ENCODE data around the gene DNLZ.
"Not testable (repeated sequence)": the region's sequence is repeated elsewhere in the genome, so short reads cannot be mapped to it uniquely, and the experiment has no call there.

DNLZ gene

DNA sequence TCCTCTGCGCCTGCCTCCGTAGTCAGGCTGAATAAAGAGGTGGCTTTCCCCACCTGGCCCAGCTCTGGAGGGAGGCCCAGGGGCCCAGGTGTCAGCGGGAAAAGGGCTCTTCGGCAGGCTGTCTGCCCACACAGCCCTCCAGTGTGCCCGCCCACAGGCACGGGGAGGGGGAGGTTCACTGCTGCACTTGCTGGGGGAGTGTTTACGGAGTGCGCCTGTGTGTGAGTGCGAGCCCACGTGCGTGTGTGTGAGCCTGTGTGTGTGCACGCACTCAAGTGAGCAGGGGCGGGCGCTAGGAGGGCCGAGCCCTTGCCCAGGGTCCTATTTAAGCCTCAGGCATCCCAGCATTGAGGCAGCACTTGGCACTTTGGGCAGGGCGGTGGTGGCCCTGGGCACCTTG lies 10.9 kb downstream of the DNLZ start:
- TF ChIP-seq, protein P1, sequence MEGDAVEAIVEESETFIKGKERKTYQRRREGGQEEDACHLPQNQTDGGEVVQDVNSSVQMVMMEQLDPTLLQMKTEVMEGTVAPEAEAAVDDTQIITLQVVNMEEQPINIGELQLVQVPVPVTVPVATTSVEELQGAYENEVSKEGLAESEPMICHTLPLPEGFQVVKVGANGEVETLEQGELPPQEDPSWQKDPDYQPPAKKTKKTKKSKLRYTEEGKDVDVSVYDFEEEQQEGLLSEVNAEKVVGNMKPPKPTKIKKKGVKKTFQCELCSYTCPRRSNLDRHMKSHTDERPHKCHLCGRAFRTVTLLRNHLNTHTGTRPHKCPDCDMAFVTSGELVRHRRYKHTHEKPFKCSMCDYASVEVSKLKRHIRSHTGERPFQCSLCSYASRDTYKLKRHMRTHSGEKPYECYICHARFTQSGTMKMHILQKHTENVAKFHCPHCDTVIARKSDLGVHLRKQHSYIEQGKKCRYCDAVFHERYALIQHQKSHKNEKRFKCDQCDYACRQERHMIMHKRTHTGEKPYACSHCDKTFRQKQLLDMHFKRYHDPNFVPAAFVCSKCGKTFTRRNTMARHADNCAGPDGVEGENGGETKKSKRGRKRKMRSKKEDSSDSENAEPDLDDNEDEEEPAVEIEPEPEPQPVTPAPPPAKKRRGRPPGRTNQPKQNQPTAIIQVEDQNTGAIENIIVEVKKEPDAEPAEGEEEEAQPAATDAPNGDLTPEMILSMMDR (IDR thresholded peaks at IDR 0.05; ENCODE audit: insufficient read depth, missing control alignments): no peak
- DNase-seq (ENCODE audit: insufficient read length, low spot score) (no peak), FAIRE-seq (no peak)

DNA sequence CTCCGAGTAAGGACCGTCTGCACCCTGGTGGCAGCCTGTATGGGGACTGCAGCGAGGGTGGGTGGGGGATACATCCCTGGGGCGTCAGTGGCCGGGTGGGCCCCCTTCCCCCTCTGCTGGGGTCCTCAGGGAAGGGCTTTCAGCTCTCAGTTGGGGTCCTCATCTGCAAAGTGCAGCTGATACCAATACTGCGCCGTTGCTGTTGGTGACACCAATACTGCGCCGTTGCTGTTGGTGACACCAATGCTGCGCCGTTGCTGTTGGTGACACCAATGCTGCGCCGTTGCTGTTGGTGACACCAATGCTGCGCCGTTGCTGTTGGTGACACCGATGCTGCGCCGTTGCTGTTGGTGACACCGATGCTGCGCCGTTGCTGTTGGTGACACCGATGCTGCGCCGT lies 11.7 kb downstream of the DNLZ start:
- DNase-seq (ENCODE audit: insufficient read length, low spot score); FAIRE-seq: not testable (repeated sequence)

- FAIRE-seq: no peak
- TF ChIP-seq, protein P1 (IDR thresholded peaks at IDR 0.05; ENCODE audit: insufficient read depth, missing control alignments): no peak
- DNase-seq (ENCODE audit: insufficient read length, low spot score): no peak
Observed at GRCh38 chr9:136351252-136351800, 12.2 kb downstream of the DNLZ start.

GRCh38 chr9:136349546-136349945 lies 14.0 kb downstream of the DNLZ start:
- DNase-seq (ENCODE audit: insufficient read length, low spot score): no peak
- no peak for FAIRE-seq
- TF ChIP-seq, protein P1 (IDR thresholded peaks at IDR 0.05; ENCODE audit: insufficient read depth, missing control alignments): no peak

DNA sequence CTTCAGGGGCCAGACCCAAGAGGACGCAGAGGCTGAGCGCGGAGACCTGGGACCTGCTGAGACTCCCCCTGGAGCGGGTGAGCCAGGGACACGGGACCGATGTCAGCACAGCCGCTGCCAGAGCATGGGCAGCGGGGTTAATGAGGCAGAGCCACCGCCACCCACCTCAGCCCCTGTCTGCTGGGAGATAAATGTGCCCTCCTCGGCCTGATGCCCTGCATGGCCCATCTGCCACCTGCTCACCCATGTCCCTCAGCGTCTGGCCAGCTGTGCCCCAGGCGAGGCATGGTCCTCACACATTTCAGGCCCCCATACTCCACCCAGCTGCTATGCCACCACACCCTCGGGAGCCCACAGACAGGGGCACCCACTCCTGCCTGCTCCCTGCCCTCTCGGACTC lies 14.9 kb downstream of the DNLZ start:
- TF ChIP-seq, protein P1 (IDR thresholded peaks at IDR 0.05; ENCODE audit: insufficient read depth, missing control alignments): no peak
- no peak for FAIRE-seq
- DNase-seq (ENCODE audit: insufficient read length, low spot score): no peak

DNA sequence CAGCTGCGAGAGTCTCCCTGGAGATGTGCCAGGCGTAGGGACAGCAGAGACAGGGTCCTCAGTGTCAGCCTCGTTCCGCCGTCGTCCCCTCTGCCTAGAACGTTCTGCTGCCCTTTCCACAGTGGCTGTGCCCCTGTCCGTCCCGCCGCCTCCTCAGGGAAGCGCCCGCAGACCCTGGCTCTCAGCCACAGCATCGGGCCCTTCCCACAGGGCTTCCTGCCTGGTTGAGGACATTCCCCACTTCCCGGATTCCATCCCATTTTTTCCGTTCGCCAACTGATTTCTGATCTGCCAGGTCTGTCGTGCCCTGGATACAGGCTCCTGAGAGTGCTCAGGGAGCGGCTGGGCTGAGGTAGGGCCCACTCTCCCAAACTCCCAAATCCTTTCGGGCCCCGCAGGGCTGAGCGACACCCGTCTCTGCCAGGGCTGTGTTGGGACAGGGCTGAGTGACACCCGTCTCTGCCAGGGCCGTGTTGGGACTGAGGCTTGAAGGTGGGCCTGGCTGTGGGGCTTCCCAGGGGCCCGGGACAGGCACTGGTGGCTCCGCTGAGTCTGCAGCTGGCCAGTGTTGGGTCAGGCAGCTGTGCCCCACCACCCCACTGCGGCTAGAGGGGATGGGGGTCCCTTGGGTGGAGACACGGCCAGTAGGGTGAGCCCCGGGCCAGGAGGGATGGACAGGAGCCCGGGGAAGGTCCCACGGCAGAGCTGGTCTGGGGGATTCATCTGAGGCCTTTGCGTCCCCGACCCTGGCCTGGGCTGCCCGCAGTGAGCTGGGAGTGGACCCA lies 15.9 kb downstream of the DNLZ start:
- no peak for DNase-seq (ENCODE audit: insufficient read length, low spot score)
- FAIRE-seq: no peak
- TF ChIP-seq, protein P1 (IDR thresholded peaks at IDR 0.05; ENCODE audit: insufficient read depth, missing control alignments): no peak

- DNase-seq (ENCODE audit: insufficient read length, low spot score): no peak
- TF ChIP-seq, protein P1 (IDR thresholded peaks at IDR 0.05; ENCODE audit: insufficient read depth, missing control alignments): no peak
- FAIRE-seq: no peak
Observed at GRCh38 chr9:136346927-136347465, 16.5 kb downstream of the DNLZ start.
